ENCODE results near the gene NR2E3. TPM values are rescaled to one million over a fixed set of nuclear protein-coding genes. Genes with fewer than 3 reads are reported as not detected.

NR2E3 gene
- total RNA-seq, 1 experiment from 2014 or later, result 0.31 TPM

GRCh38 chr15:71782422-71783165 is 27.8 kb upstream of the NR2E3 start:
- Mint-ChIP-seq H3K4me1 (peaks cover 9% of the 10 kb centered on the region in 2 experiments), H3K27me3 (ENCODE audit: low read depth) (peaks cover 3% of the 10 kb centered on the region)
- H2AFZ ChIP-seq (ENCODE audit: low read length), result no peak overlapping the region

More at GRCh38 chr15:71782422-71783165, 27.8 kb upstream of the NR2E3 start:
- Mint-ChIP-seq H3K36me3 (ENCODE audit: insufficient read depth in 1 of 3, low read depth in 3 of 3) (no peaks in the 10 kb centered on the region), H3K4me3 (no peak overlapping the region), H3K27ac (no peak overlapping the region), H3K9me3 (no peaks in the 10 kb centered on the region)
- H3K23ac ChIP-seq (ENCODE audit: insufficient read length, low read depth, low read length), result no peak overlapping the region
- no peak overlapping the region for H4K5ac ChIP-seq (ENCODE audit: insufficient read length, low read depth, low read length)
- no peak overlapping the region for H2BK12ac ChIP-seq (ENCODE audit: insufficient read length, low read depth, low read length)
- no peaks in the 10 kb centered on the region for H3K27me3 ChIP-seq (ENCODE audit: insufficient read depth, low read length)
- H2BK20ac ChIP-seq (ENCODE audit: low read depth, low read length, poor library complexity, severe bottlenecking), result no peak overlapping the region
- no peak overlapping the region for H4K91ac ChIP-seq (ENCODE audit: insufficient read length, low read depth, low read length)
- H3K14ac ChIP-seq (ENCODE audit: insufficient read depth, low read length), result no peak overlapping the region
- no peak overlapping the region for H3K4ac ChIP-seq (ENCODE audit: low read depth, low read length)
- H3K27ac ChIP-seq (ENCODE audit: insufficient read length, low read depth, low read length), result no peak overlapping the region
- H2BK120ac ChIP-seq (ENCODE audit: low read depth, low read length, poor library complexity, severe bottlenecking), result no peak overlapping the region
- no peak overlapping the region for H2AK5ac ChIP-seq (ENCODE audit: insufficient read length, low read length)
- TF ChIP-seq, protein P1, sequence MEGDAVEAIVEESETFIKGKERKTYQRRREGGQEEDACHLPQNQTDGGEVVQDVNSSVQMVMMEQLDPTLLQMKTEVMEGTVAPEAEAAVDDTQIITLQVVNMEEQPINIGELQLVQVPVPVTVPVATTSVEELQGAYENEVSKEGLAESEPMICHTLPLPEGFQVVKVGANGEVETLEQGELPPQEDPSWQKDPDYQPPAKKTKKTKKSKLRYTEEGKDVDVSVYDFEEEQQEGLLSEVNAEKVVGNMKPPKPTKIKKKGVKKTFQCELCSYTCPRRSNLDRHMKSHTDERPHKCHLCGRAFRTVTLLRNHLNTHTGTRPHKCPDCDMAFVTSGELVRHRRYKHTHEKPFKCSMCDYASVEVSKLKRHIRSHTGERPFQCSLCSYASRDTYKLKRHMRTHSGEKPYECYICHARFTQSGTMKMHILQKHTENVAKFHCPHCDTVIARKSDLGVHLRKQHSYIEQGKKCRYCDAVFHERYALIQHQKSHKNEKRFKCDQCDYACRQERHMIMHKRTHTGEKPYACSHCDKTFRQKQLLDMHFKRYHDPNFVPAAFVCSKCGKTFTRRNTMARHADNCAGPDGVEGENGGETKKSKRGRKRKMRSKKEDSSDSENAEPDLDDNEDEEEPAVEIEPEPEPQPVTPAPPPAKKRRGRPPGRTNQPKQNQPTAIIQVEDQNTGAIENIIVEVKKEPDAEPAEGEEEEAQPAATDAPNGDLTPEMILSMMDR (conservative IDR thresholded peaks at IDR 0.05), result no peak
- no peaks in the 10 kb centered on the region for H3K9me3 ChIP-seq (ENCODE audit: control insufficient read depth, low read depth, low read length)
- H3K23me2 ChIP-seq (ENCODE audit: insufficient read length, low read depth, low read length, poor library complexity, severe bottlenecking), result no peaks in the 10 kb centered on the region
- DNase-seq, result no peak
- WGBS (ENCODE audit: extremely low coverage, insufficient read length, low lambda C conversion rate), result 100% methylated on average over 1 of the region's 10 CpGs
- H4K8ac ChIP-seq (replicated peaks; ENCODE audit: insufficient read length, low read depth, low read length), result no peak overlapping the region
- H2BK15ac ChIP-seq (ENCODE audit: low read depth, low read length), result no peak overlapping the region
- no peak overlapping the region for H3K56ac ChIP-seq (ENCODE audit: insufficient read length, low read depth, low read length)
- no peak overlapping the region for H2BK5ac ChIP-seq (ENCODE audit: insufficient read length, low read length)
- H3K79me2 ChIP-seq (ENCODE audit: insufficient read depth, low read length), result no peaks in the 10 kb centered on the region
- H3K9ac ChIP-seq (ENCODE audit: extremely low read depth, insufficient read length, low read length), result no peak overlapping the region
- H3K79me1 ChIP-seq (ENCODE audit: insufficient read depth, low read depth, low read length, poor library complexity, severe bottlenecking), result no peaks in the 10 kb centered on the region
- H3K4me2 ChIP-seq (ENCODE audit: insufficient read depth, insufficient read length, low read length), result no peak overlapping the region
- H4K20me1 ChIP-seq (ENCODE audit: control insufficient read depth, insufficient read depth, insufficient read length), result no peaks in the 10 kb centered on the region
- no peak overlapping the region for H3T11ph ChIP-seq (ENCODE audit: low read length)
- H3K18ac ChIP-seq (ENCODE audit: insufficient read length, low read depth, low read length), result no peak overlapping the region
- no peaks in the 10 kb centered on the region; the same call in 1 of the 2 replicates for H3K4me1 ChIP-seq (ENCODE audit: insufficient read depth, low read length)
